DMS153 (cell line): ENCODE data around the gene TRIO.

Experiments
- DNase-seq: peaks from one replicate; lab custom pipeline; 2025; lab: John Stamatoyannopoulos, UW

TRIO gene

DNA sequence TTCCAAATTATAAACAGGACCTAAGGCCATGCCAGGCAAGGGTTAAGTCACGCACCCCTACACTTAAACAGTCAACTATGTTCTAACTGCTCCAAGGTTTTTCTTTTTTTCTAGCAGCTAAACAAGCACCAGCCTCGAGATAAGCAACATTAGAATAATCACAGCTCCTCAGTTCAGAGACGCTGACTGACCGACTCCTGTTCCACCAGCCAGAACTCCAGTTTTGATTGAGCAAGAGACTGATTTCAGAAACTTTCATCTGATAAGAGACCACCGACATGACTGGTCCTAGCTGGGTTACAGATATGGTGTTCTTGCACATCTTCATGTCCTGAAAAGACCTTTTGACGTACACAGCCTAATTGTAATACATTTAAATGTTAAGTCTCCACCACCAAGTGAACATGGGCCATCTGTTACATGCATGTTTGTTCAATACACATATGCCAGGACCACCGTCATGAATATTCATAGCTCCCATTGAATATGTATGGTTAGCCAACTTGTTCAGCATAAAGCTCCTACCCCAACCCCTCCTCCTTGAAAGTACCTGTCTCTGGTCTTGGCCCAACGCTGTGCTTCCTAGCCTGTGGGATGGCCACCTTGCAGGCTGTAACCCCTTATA lies 414.8 kb downstream of the TRIO start:
- no peak for DNase-seq
